GM13977 (cell line): ENCODE data around the gene WBP11.

Experiments used
- DNase-seq: peaks from one replicate; pipeline ENCODE4 v3.0.0; 2012; ENCODE audit warnings: low spot score
- CTCF ChIP-seq: IDR thresholded peaks from 2 replicates; pipeline ENCODE4 v1.5.1; 2012; ENCODE audit warnings: mild to moderate bottlenecking, control low read depth; ENCODE audit not compliant: insufficient read depth; ENCODE audit errors: extremely low read depth, missing control alignments
- in situ Hi-C: fragments of 300-500 bp; cut with MboI; formaldehyde crosslinking; loops from one replicate; pipeline ENCODE4 v1.12.0; 2022; ENCODE audit warnings: low sequenced_read_pairs, low pct_unique_long_range_greater_than_20kb, mixed read lengths, inconsistent platforms; ENCODE audit not compliant: unreplicated experiment

Gene WBP11

DNA sequence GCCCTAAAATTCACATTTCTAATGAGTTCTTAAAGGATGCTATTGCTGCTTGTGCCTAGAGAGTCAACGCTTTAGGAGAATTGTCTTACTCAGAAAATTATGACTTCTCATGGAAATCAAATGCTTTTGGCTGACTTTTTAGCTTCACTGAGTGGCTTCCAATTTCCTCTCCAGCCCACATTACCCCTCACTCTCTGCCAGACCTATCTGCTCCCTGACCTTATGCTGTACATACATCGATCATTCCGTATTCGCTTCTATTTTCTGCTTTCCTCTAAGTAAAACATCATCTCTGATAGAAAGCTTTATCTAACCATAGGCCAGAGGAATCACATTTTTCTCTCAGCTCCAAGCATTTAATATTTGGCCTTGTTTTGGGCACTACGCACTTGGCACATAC lies 23.2 kb upstream of the WBP11 start:
- in situ Hi-C loops: no loop called here
- no peak for TF ChIP-seq CTCF

DNA sequence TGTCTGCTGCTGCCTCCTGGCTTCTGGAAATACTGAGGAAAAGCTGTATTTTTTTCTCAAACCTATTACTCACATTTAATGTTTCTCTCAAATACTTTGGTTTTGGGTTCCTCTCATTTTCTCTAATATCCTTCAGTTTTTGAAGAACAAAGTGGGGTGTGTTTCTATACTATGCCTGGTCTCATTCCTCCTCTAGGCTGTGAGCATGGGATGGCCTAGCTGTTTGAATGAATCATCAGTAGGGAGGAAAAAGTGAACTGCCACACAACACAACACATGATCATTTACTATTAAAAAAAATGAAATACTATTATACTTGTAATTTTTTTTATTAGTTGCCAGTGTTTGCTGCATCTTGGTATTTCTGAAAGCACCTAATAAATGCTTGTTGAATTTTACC lies 22.0 kb upstream of the WBP11 start:
- no peak for TF ChIP-seq CTCF
- in situ Hi-C loops: no loop called here
- no peak for DNase-seq

More for the DNA sequence above, 23.2 kb upstream of the WBP11 start:
- no peak for DNase-seq

DNA sequence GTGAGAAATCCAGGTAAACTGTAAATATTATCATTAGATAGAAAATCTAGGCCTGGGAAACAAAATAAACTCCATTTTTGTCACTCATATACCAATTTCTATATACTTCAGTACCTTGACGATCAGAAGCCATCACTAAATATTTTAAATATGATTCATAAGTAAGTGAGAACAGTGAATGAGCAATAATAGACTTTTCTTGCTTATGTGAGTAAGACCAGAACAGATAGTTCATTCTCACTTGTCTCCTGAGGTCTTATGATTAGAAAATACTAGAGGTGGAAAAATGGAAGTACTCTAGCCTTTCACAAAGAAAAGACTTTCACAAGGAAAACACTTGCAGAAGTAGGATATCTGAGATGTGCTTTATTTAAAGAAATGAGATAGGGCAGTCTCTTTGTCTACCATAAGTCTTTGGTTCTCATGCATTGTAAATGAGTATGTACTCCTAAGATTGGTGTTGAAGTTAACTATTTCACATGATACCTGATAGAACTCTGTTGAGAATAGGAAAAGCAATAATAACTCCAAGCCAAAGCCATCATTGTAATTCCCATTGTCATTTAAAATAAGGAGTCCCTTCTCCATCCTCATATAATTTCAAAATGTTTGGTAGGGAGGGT lies 20.8 kb upstream of the WBP11 start:
- TF ChIP-seq CTCF: no peak
- in situ Hi-C loops: no loop called here
- no peak for DNase-seq

DNA sequence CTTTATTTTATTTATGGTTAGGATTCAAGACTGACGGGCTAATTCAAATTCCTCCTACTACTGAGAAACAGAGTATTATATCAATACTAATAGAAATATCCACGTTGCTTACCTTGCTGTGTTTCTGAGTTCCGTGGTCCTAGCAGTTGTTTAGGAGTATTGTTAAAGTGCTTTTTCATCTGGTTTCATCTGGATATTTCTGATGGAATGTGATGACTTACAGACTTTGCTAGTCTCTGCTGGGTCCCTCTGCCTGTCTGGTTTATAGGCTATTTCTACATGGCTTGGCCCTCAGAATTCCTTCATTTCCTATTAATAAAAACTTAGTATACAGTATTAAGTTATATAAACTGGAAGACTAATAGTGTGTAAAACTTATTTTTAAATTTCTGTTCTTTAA lies 10.7 kb upstream of the WBP11 start, which contains the start of gene SMCO3:
SMCO3 (minus strand) TSS at position 169 of the 400 bp plus-strand sequence. CDS start 7,502 bp downstream, outside the sequence.
- in situ Hi-C loops: no loop called here
- no peak for TF ChIP-seq CTCF
- DNase-seq: no peak

DNA sequence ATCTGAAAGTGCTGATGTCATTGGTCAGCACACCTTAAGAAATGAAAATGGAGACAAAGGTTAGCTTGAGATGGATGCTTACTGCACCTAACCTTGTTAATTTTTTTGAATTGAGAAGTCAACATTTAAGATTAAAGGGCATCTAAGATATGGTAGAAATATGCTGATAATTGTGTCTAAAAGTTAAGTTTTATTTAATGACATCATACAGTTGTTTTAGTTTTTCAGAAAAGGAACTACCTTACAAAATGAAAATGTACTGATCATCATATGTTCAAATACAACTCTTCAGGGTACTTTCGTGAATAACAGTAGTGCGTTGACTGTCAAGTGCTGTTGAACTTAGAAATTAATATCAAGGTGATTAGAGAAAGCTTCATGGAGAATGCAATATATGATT lies 8.2 kb upstream of the WBP11 start:
- no peak for DNase-seq
- in situ Hi-C loops: no loop called here
- TF ChIP-seq CTCF: no peak

DNA sequence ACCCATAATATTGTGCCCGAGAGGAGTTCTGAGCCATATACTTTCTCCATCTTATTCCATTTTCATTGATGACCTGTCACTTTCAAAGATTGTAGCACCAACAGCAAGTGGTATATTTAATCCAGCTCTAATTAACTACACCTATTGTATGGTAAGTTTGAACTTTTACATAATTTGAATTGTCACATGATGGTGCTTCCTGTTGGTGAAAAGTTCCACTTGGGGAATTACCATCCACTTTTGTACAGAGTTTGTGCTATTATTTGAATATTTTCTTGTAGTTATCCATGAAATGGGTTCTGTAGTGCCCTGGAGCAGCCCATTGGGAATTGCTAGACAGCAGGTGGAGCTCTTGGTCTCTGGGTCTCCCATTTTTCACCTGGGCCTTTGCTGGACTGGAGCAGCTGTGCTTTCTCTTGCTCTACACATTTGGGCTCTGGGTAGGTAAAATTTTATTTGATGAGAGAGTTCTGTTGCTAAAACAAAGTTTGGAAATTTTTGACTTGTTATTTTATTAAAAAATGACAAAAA lies 7.7 kb upstream of the WBP11 start:
- no peak for DNase-seq
- in situ Hi-C loops: no loop called here
- no peak for TF ChIP-seq CTCF
